IMR-90 (cell line): Measurements from ENCODE around the gene CXCL6. TPM values are rescaled to one million over a fixed set of nuclear protein-coding genes. Genes with fewer than 3 reads are reported as not detected.

ENCODE experiments used
- ATAC-seq: fragments of 200-7000 bp; cut with Tn5 transposase; 2 replicates; pipeline ENCODE4 v1.9.1; 2020; ENCODE audit warnings: low read depth, mild to moderate bottlenecking, moderate library complexity
- BruUV-seq: library from RNA; stranded (reverse); fragments of 400-500 nt; replicated peaks from 2 replicates; lab custom pipeline; 2021; lab: Mats Ljungman, UMichigan
- CTCF ChIA-PET: fragments of 300-600 bp; formaldehyde crosslinking; extraction: SDS; loops from one replicate; lab custom pipeline; 2021; ENCODE audit warnings: antibody characterized with exemption; lab: Yijun Ruan, JAX
- POLR2A ChIA-PET: fragments of 300-600 bp; sonication (Branson Sonifier 250); formaldehyde crosslinking; loops from one replicate; lab custom pipeline; 2022; ENCODE audit warnings: antibody characterized with exemption; ENCODE audit not compliant: unreplicated experiment; lab: Charles Lee
- DNase-seq: peaks from one replicate; pipeline ENCODE4 v3.0.0; 2013
- H2AFZ ChIP-seq: replicated peaks from 2 replicates; pipeline ENCODE3; 2013; ENCODE audit warnings: low read length, mild to moderate bottlenecking; ENCODE audit not compliant: poor library complexity
- H2AK5ac ChIP-seq: 2 replicates; pipeline ENCODE4 v1.6.1; 2013; ENCODE audit warnings: low read depth, low read length, inconsistent platforms
- H2AK9ac ChIP-seq: replicated peaks from 2 replicates; pipeline ENCODE3; 2013; ENCODE audit warnings: mild to moderate bottlenecking, low read depth, low read length, moderate library complexity; ENCODE audit not compliant: poor library complexity
- H2BK120ac ChIP-seq: 2 replicates; pipeline ENCODE4 v1.6.1; 2013; ENCODE audit warnings: low read depth, low read length, inconsistent platforms
- H2BK15ac ChIP-seq: 3 replicates; pipeline ENCODE4 v1.6.1; 2013; ENCODE audit warnings: low read depth, low read length, inconsistent platforms
- H2BK20ac ChIP-seq: 2 replicates; pipeline ENCODE4 v1.6.1; 2013; ENCODE audit warnings: low read depth, mild to moderate bottlenecking, inconsistent platforms, low read length, moderate library complexity
- H2BK5ac ChIP-seq: 2 replicates; pipeline ENCODE4 v1.6.1; 2013; ENCODE audit warnings: mild to moderate bottlenecking, low read depth, low read length, inconsistent platforms; ENCODE audit not compliant: poor library complexity, severe bottlenecking
- H3K14ac ChIP-seq: replicated peaks from 2 replicates; pipeline ENCODE4 v1.6.1; 2013; ENCODE audit warnings: low read depth, low read length, inconsistent platforms
- H3K18ac ChIP-seq: 2 replicates; pipeline ENCODE4 v1.6.1; 2013; ENCODE audit warnings: low read depth, low read length, control low read depth
- H3K23ac ChIP-seq: 2 replicates; pipeline ENCODE4 v1.6.1; 2013; ENCODE audit warnings: low read depth, low read length, inconsistent platforms
- H3K27ac ChIP-seq: 2 replicates; pipeline ENCODE4 v1.5.1; 2013; ENCODE audit warnings: mild to moderate bottlenecking, control low read depth, low read length; ENCODE audit not compliant: insufficient read depth
- H3K27me3 ChIP-seq: 2 replicates; pipeline ENCODE4 v1.6.1; 2013; ENCODE audit warnings: low read length; ENCODE audit not compliant: control insufficient read depth, insufficient read depth
- H3K36me3 ChIP-seq: 2 replicates; pipeline ENCODE4 v1.6.1; 2013; ENCODE audit warnings: low read length, mixed read lengths; ENCODE audit not compliant: control insufficient read depth, insufficient read depth
- H3K4ac ChIP-seq: 2 replicates; pipeline ENCODE4 v1.6.1; 2013; ENCODE audit warnings: low read depth, low read length, inconsistent platforms
- H3K4me1 ChIP-seq: 2 replicates; pipeline ENCODE4 v1.6.1; 2013; ENCODE audit warnings: low read length, mixed read lengths; ENCODE audit not compliant: control insufficient read depth, insufficient read depth
- H3K4me2 ChIP-seq: 2 replicates; pipeline ENCODE4 v1.6.1; 2013; ENCODE audit warnings: low read depth, mild to moderate bottlenecking, control low read depth, low read length, moderate library complexity
- H3K4me3 ChIP-seq: 2 replicates; pipeline ENCODE4 v1.5.1; 2013; ENCODE audit warnings: low read depth, mild to moderate bottlenecking, control low read depth, low read length, moderate library complexity; ENCODE audit not compliant: insufficient read depth
- H3K56ac ChIP-seq: 2 replicates; pipeline ENCODE4 v1.6.1; 2013; ENCODE audit warnings: low read length, inconsistent platforms; ENCODE audit not compliant: insufficient read depth; ENCODE audit errors: extremely low read depth
- H3K79me1 ChIP-seq, 2 experiments: 2 replicates each; pipeline ENCODE4 v1.6.1; 2013; ENCODE audit warnings: low read length in 2 of 2, inconsistent platforms in 1 of 2, low read depth in 1 of 2
- H3K9ac ChIP-seq: 2 replicates; pipeline ENCODE4 v1.6.1; 2013; ENCODE audit warnings: low read depth, low read length, control low read depth
- H3K9me1 ChIP-seq: 2 replicates; pipeline ENCODE4 v1.6.1; 2013; ENCODE audit warnings: low read length, inconsistent platforms; ENCODE audit not compliant: insufficient read depth
- H3K9me3 ChIP-seq: 2 replicates; pipeline ENCODE4 v1.6.1; 2013; ENCODE audit warnings: low read length; ENCODE audit not compliant: control insufficient read depth, insufficient read depth
- H4K20me1 ChIP-seq: 2 replicates; pipeline ENCODE4 v1.6.1; 2013; ENCODE audit warnings: low read length, inconsistent platforms; ENCODE audit not compliant: insufficient read depth
- H4K5ac ChIP-seq: 2 replicates; pipeline ENCODE4 v1.6.1; 2013; ENCODE audit warnings: mild to moderate bottlenecking, low read depth, low read length, control low read depth
- H4K8ac ChIP-seq, 2 experiments: 2 replicates each; pipeline ENCODE4 v1.6.1; 2013; ENCODE audit warnings: low read depth in 2 of 2, low read length in 2 of 2, control low read depth in 1 of 2, inconsistent platforms in 1 of 2
- H4K91ac ChIP-seq: 2 replicates; pipeline ENCODE4 v1.6.1; 2013; ENCODE audit warnings: low read depth, low read length, inconsistent platforms; ENCODE audit not compliant: insufficient read depth
- BHLHE40 ChIP-seq: fragments of 150-350 bp; IDR thresholded peaks from 2 replicates; pipeline ENCODE4 v1.6.1; 2016; ENCODE audit warnings: mild to moderate bottlenecking, low read depth, low read length
- CEBPB ChIP-seq: IDR thresholded peaks from 2 replicates; pipeline ENCODE4 v1.6.1; 2012; ENCODE audit warnings: low read depth, low read length, improper control_type of control experiment
- CHD1 ChIP-seq: IDR thresholded peaks from 2 replicates; pipeline ENCODE4 v1.6.1; 2012; ENCODE audit warnings: low read depth, low read length, improper control_type of control experiment
- CTCF ChIP-seq: conservative IDR thresholded peaks from 2 replicates; pipeline ENCODE4 v1.5.1; 2012; ENCODE audit warnings: mild to moderate bottlenecking, low read depth, low read length, improper control_type of control experiment
- ELK1 ChIP-seq: fragments of 150-350 bp; IDR thresholded peaks from 2 replicates; pipeline ENCODE4 v1.6.1; 2016; ENCODE audit warnings: low read depth, mild to moderate bottlenecking, low read length, moderate library complexity, borderline replicate concordance
- MAFK ChIP-seq: IDR thresholded peaks from 2 replicates; pipeline ENCODE4 v1.6.1; 2012; ENCODE audit warnings: low read depth, low read length, improper control_type of control experiment
- MAZ ChIP-seq: IDR thresholded peaks from 2 replicates; pipeline ENCODE4 v1.6.1; 2012; ENCODE audit warnings: low read depth, mild to moderate bottlenecking, low read length, improper control_type of control experiment, moderate library complexity, borderline replicate concordance
- MXI1 ChIP-seq: IDR thresholded peaks from 2 replicates; pipeline ENCODE4 v1.6.1; 2012; ENCODE audit warnings: low read depth, mild to moderate bottlenecking, low read length, moderate library complexity, borderline replicate concordance
- POLR2A ChIP-seq: IDR thresholded peaks from 2 replicates; pipeline ENCODE4 v1.6.1; 2012; ENCODE audit warnings: mild to moderate bottlenecking, low read depth, low read length
- RAD21 ChIP-seq: IDR thresholded peaks from 2 replicates; pipeline ENCODE4 v1.6.1; 2012; ENCODE audit warnings: low read length, improper control_type of control experiment
- RCOR1 ChIP-seq: IDR thresholded peaks from 2 replicates; pipeline ENCODE4 v1.6.1; 2012; ENCODE audit warnings: mild to moderate bottlenecking, low read length, improper control_type of control experiment; ENCODE audit not compliant: insufficient replicate concordance
- SMC3 ChIP-seq: fragments of 150-350 bp; IDR thresholded peaks from 2 replicates; pipeline ENCODE4 v1.6.1; 2016; ENCODE audit warnings: low read depth, mild to moderate bottlenecking, antibody characterized with exemption, low read length, moderate library complexity
- USF2 ChIP-seq: fragments of 150-350 bp; IDR thresholded peaks from 2 replicates; pipeline ENCODE4 v1.6.1; 2017; ENCODE audit warnings: mild to moderate bottlenecking, antibody characterized with exemption, low read length, low read depth
- WGBS, 2 experiments: methylation state at CpG; one replicate each; pipeline versions ENCODE4 v1.1.5 to v1.1.7; 2013; ENCODE audit warnings: missing lambda C conversion rate in 2 of 2; ENCODE audit not compliant: insufficient read length in 1 of 2; ENCODE audit errors: extremely low coverage in 2 of 2; 5-methylcytosine and 5-hydroxymethylcytosine counted together
- dilution Hi-C: fragments of 300-500 bp; cut with HindIII; formaldehyde crosslinking; loops from one replicate; pipeline ENCODE4 v1.14.3; 2018; ENCODE audit warnings: low sequenced_read_pairs; ENCODE audit not compliant: unreplicated experiment
- in situ Hi-C: fragments of 300-500 bp; cut with MboI; formaldehyde crosslinking; loops from 3 replicates; pipeline ENCODE4 v1.14.3; 2019; ENCODE audit warnings: low sequenced_read_pairs, inconsistent platforms, mixed read lengths
- intact Hi-C: fragments of 100-400 bp; cut with micrococcal nuclease; formaldehyde crosslinking; loops from 2 replicates; pipeline ENCODE4 v1.10.0; 2022
- polyA plus RNA-seq, 3 experiments: library from polyadenylated mRNA; depleted of rRNA; stranded (reverse); fragments of >200 nt; gene quantifications; 2 replicates each; pipeline ENCODE4 v1.2.3, GENCODE V29; 2012; ENCODE audit warnings: low replicate concordance in 1 of 3
- total RNA-seq: library from RNA; depleted of rRNA; stranded (reverse); fragments of >200 nt; gene quantifications from 2 replicates; pipeline ENCODE4 v1.2.3, GENCODE V29; 2012

CXCL6 gene
- total and polyA plus RNA-seq, 2 of the 4 experiments (the other 2 are of a cell fraction), result not detected

- TF ChIP-seq CHD1, result no peak
- no peak for TF ChIP-seq ELK1
- TF ChIP-seq MAZ, result no peak
- no peak for TF ChIP-seq MAFK
- TF ChIP-seq MXI1, result no peak
- TF ChIP-seq USF2, result no peak
- no peak for TF ChIP-seq BHLHE40
- TF ChIP-seq RCOR1, result no peak
- no peak for TF ChIP-seq CEBPB
- no peak for TF ChIP-seq POLR2A
- no peak for TF ChIP-seq CTCF
- TF ChIP-seq RAD21, result no peak
- TF ChIP-seq SMC3, result no peak
- no peak overlapping the region for H3K14ac ChIP-seq
- intact Hi-C loops, result loop anchor here (10.0 kb wide), 2 partner anchors 170 to 270 kb away; partner anchors contain the start of gene CXCL3
- H3K4me1 ChIP-seq, result peaks cover 12% of the 10 kb centered on the region
- in situ Hi-C loops, result no loop called here
- ChIA-PET POLR2A (no interaction called here), CTCF (no interaction called here)
- dilution Hi-C loops, result no loop called here
- no TSS peak for BruUV-seq
- H3K9me1 ChIP-seq, result peaks cover 2% of the 10 kb centered on the region
- H3K27ac ChIP-seq, result no peak overlapping the region
- no peak overlapping the region for H2BK5ac ChIP-seq
- no peak overlapping the region for H4K5ac ChIP-seq
- H2AK9ac ChIP-seq, result no peak overlapping the region
- H2AK5ac ChIP-seq, result no peak overlapping the region
- no peak overlapping the region for H3K4me3 ChIP-seq
- no peak overlapping the region for H4K8ac ChIP-seq
- no peak overlapping the region for H3K18ac ChIP-seq
- H3K4me2 ChIP-seq, result no peak overlapping the region
- no peaks in the 10 kb centered on the region for H3K79me1 ChIP-seq
- no peak overlapping the region for H2BK15ac ChIP-seq
- H3K4ac ChIP-seq, result no peak overlapping the region
- H3K36me3 ChIP-seq, result no peaks in the 10 kb centered on the region
- no peak overlapping the region for H2AFZ ChIP-seq
- ATAC-seq (no peak), DNase-seq (no peak)
- no peak overlapping the region for H4K91ac ChIP-seq
- peaks cover 34% of the 10 kb centered on the region for H3K27me3 ChIP-seq
- no peak overlapping the region for H2BK120ac ChIP-seq
- no peak overlapping the region for H3K56ac ChIP-seq
- no peak overlapping the region for H2BK20ac ChIP-seq
- WGBS, 2 experiments, result no CpG with 5 or more reads among the region's 8 CpGs
- H4K20me1 ChIP-seq, result no peaks in the 10 kb centered on the region
- no peak overlapping the region for H3K9ac ChIP-seq
- H3K9me3 ChIP-seq, result no peaks in the 10 kb centered on the region
- H3K23ac ChIP-seq, result no peak overlapping the region
Observed at GRCh38 chr4:73864961-73865360, 28.5 kb downstream of the CXCL6 start.
